H1 (cell line): Measurements from ENCODE around the gene TMEM272. TPM values are rescaled to one million over a fixed set of nuclear protein-coding genes. Genes with fewer than 3 reads are reported as not detected.

Experiments used
- CHD7 ChIP-seq: fragments of 300-600 bp; sonication (generic); IDR thresholded peaks from 2 replicates; pipeline ENCODE4 v1.7.1; 2012; ENCODE audit warnings: low read length, moderate library complexity, mild to moderate bottlenecking, inconsistent platforms; ENCODE audit not compliant: insufficient replicate concordance
- CREB1 ChIP-seq: IDR thresholded peaks from 2 replicates; pipeline ENCODE4 v1.6.1; 2012; ENCODE audit warnings: inconsistent platforms
- JUND ChIP-seq: IDR thresholded peaks from 2 replicates; pipeline ENCODE4 v1.6.1; 2011; ENCODE audit warnings: mild to moderate bottlenecking, improper control_type of control experiment, low read length
- KDM4A ChIP-seq: IDR thresholded peaks from one replicate; pipeline ENCODE4 v1.7.1; 2012; ENCODE audit warnings: low read depth, mild to moderate bottlenecking, moderate library complexity, low read length, inconsistent platforms; ENCODE audit not compliant: severe bottlenecking
- RAD21 ChIP-seq, 2 experiments: IDR thresholded peaks in 1 of 2; conservative IDR thresholded peaks in 1 of 2; 2 replicates each; pipeline ENCODE4 v1.6.1; 2011; ENCODE audit warnings: low read depth in 2 of 2, low read length in 2 of 2, improper control_type of control experiment in 1 of 2, inconsistent platforms in 1 of 2, mild to moderate bottlenecking in 1 of 2, moderate library complexity in 1 of 2
- SAP30 ChIP-seq: fragments of 300-600 bp; sonication (generic); IDR thresholded peaks from 2 replicates; pipeline ENCODE4 v1.7.1; 2012; ENCODE audit warnings: low read length, moderate library complexity, mild to moderate bottlenecking, inconsistent platforms; ENCODE audit not compliant: insufficient read depth, insufficient replicate concordance
- polyA plus RNA-seq, 7 experiments: library from polyadenylated mRNA; depleted of rRNA in 3 of 7; stranded (reverse) in 5 of 7; unstranded in 2 of 7; fragments of >200 nt in 5 of 7; fragments of 200-250 nt in 2 of 7; gene quantifications; 1 replicate in 5 of 7; 2 replicates in 1 of 7; 4 replicates in 1 of 7; pipeline versions ENCODE4 v1.2.1 to v1.2.3, GENCODE V29; 2011 to 2013; ENCODE audit warnings: missing spikeins in 2 of 7, mixed read lengths in 2 of 7
- total RNA-seq: library from RNA; stranded (reverse); fragmentation: NEBNext Ultra II Directional; extraction: Animal tissue kit (Norgen Biotek cat#: 25700); gene quantifications from 2 replicates; pipeline ENCODE4 v1.2.1, GENCODE V29; 2021

TMEM272 gene
- total and polyA plus RNA-seq, 2 of the 8 experiments (the other 6 are each of a cell fraction or from before 2014, with no cell fraction given), result 0.05 TPM; not detected in 1

- TF ChIP-seq CHD7 (no peak), CREB1 (0 out of 2 replicates have a peak, but pooled peaks have one; percentile 13), RAD21 (IDR thresholded peaks at IDR 0.05 in 1 of 2, conservative IDR thresholded peaks at IDR 0.05 in 1 of 2; ENCODE audit: low read depth in 2 of 2, low read length in 2 of 2) (peak; percentile 90 to 92), KDM4A (no peak), SAP30 (no peak), JUND (peak; percentile 90)
Observed at GRCh38 chr13:51797664-51798488, 47.1 kb downstream of the TMEM272 start (continued).
